HG03095 (cell line): ENCODE data around the gene PHF14.
"Not testable (repeated sequence)": the region's sequence is repeated elsewhere in the genome, so short reads cannot be mapped to it uniquely, and the experiment has no call there.

ENCODE experiments used
- ATAC-seq: cut with Tn5 transposase; IDR thresholded peaks from one replicate; pipeline ENCODE4 v1.9.1; 2021; ENCODE audit warnings: moderate library complexity; ENCODE audit not compliant: unreplicated experiment

PHF14 gene, protein sequence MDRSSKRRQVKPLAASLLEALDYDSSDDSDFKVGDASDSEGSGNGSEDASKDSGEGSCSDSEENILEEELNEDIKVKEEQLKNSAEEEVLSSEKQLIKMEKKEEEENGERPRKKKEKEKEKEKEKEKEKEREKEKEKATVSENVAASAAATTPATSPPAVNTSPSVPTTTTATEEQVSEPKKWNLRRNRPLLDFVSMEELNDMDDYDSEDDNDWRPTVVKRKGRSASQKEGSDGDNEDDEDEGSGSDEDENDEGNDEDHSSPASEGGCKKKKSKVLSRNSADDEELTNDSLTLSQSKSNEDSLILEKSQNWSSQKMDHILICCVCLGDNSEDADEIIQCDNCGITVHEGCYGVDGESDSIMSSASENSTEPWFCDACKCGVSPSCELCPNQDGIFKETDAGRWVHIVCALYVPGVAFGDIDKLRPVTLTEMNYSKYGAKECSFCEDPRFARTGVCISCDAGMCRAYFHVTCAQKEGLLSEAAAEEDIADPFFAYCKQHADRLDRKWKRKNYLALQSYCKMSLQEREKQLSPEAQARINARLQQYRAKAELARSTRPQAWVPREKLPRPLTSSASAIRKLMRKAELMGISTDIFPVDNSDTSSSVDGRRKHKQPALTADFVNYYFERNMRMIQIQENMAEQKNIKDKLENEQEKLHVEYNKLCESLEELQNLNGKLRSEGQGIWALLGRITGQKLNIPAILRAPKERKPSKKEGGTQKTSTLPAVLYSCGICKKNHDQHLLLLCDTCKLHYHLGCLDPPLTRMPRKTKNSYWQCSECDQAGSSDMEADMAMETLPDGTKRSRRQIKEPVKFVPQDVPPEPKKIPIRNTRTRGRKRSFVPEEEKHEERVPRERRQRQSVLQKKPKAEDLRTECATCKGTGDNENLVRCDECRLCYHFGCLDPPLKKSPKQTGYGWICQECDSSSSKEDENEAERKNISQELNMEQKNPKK

DNA sequence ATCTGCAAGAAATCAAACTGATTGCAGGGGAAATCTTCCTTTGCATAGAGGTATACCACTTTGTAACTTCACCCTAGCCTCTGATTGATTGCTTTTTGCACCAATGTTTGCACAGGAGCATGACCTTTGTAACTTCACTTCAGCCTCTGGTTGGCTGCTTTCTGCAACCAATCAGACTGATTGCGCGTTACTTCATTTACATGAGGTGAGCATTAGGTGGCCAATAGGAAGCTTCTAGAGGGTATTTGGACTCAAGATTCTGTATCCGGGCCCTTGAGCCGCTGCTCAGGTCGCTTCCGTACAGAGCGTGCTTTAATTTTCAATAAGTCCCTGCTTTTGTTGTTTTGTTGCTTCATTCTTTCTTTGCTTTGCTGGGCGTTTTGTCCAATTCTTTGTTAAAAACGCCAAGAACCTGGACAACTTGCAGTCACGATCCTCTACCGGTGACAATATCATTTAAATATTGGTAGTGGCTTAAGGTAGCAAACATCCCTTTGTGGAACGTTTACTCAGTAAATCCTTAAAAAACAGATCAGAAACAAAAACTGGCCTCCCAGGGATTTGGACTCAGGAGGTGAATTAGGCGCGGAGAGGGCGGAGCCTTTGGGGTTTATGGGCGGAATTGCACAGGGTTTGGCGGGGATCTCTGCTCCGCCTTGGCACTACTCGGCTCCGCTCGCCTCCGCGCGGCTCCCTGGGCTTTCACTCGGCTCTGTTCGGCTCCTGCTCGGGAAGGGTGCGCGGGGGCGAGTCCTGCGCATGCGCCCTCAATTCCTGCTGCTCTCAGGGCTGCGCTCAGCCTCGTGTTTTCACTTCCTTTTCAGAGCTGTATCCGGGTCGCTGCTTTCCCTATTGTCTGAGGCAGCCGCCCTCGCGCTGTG, at the start of gene PHF14:
PHF14 (plus strand) TSS at position 812 of the 881 bp plus-strand sequence. CDS start 452 bp downstream, outside the sequence.
- ATAC-seq: peak; percentile 97

- no peak for ATAC-seq
Measured at GRCh38 chr7:10924370-10924769, 49.3 kb upstream of the PHF14 start.

GRCh38 chr7:10928203-10928602, 45.5 kb upstream of the PHF14 start:
- ATAC-seq: not testable (repeated sequence)

GRCh38 chr7:10930551-10930950, 43.1 kb upstream of the PHF14 start:
- no peak for ATAC-seq

GRCh38 chr7:10931161-10931560, 42.5 kb upstream of the PHF14 start:
- ATAC-seq: no peak

DNA sequence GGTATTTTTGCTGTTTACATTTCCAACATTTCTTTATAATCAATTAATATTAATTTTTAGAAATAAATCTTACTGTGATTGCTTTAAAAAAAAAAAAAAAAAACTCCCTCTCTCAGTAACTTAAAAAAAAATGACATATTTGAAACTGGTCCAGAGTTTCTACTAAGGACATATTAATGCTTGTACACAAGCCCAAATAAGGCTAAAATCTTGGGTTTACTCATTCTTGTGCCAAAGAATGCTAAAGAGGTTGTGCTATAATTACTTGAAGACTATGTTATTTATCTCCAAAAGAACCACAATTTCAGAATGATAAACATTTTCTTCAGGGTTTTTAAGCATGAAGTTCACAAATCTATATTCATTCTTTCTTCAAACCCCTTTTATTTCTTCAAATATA, 39.4 kb upstream of the PHF14 start:
- ATAC-seq: no peak

- peak; percentile 21 for ATAC-seq
Measured at GRCh38 chr7:10939237-10939910, 34.3 kb upstream of the PHF14 start.

GRCh38 chr7:10939911-10940703, 33.6 kb upstream of the PHF14 start:
- ATAC-seq: peak; percentile 90

GRCh38 chr7:10940704-10941355, 32.8 kb upstream of the PHF14 start:
- no peak for ATAC-seq

DNA sequence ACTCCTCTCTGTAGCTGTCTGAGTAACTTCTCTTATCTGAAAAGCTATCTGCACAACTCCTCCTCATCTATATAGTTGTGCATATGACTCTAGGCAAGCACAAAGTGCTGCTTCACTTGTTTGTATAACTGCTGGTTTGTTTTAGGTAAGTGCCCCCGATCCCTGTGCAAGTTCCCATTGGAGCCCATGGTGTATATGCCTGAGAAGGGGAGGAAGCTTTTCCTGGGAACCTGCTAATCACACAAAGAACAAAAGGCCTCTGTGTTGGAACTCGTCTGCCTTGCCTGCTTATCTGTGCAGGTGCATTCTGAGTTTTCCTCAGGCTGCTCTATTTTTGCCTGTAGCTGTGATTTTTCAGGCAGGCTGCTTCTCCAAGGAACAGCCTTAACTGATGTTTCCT, 23.2 kb upstream of the PHF14 start:
- no peak for ATAC-seq

GRCh38 chr7:10950974-10951578, 22.6 kb upstream of the PHF14 start:
- ATAC-seq: not testable (repeated sequence)

DNA sequence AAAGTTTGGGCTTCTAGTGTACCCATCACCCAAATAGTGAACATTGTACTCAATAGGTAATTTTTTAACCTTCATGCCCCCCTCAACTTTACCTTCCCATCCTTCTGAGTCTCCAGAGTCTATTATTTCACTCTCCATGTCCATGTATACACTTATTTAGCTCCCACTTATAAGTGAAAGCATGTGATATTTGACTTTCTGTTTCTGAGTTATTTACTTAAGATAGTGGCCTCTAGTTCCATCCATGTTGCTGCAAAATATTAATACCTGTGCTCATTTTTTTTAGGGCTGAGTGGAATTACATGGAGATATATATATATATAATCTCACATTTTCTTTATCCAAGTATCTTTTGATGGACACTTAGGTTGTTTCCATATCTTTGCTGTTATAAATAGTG, 21.1 kb upstream of the PHF14 start:
- ATAC-seq: no peak

GRCh38 chr7:10953078-10953750, 20.5 kb upstream of the PHF14 start:
- not testable (repeated sequence) for ATAC-seq

- no peak for ATAC-seq
Measured at GRCh38 chr7:10956528-10956927, 17.1 kb upstream of the PHF14 start.

DNA sequence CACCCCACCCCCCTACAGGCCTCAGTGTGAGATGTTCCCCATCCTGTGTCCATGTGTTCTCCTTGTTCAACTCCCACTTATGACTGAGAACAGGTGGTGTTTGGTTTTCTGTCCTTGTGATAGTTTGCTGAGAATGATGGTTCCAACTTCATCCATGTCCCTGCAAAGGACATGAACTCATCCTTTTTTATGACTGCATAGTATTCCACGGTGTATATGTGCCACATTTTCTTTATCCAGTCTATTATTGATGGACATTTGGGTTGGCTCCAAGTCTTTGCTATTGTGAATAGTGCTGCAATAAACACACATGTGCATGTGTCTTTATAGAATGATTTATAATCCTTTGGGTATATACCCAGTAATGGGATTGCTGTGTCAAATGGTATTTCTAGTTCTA, 13.4 kb upstream of the PHF14 start:
- ATAC-seq: not testable (repeated sequence)

- not testable (repeated sequence) for ATAC-seq
Measured at GRCh38 chr7:10965016-10965415, 8.7 kb upstream of the PHF14 start.

GRCh38 chr7:10972174-10972573, 1.5 kb upstream of the PHF14 start:
- ATAC-seq: no peak
